ENCODE results near the gene GNG14.
"Not testable (repeated sequence)": the region's sequence is repeated elsewhere in the genome, so short reads cannot be mapped to it uniquely, and the experiment has no call there.

Gene GNG14

DNA sequence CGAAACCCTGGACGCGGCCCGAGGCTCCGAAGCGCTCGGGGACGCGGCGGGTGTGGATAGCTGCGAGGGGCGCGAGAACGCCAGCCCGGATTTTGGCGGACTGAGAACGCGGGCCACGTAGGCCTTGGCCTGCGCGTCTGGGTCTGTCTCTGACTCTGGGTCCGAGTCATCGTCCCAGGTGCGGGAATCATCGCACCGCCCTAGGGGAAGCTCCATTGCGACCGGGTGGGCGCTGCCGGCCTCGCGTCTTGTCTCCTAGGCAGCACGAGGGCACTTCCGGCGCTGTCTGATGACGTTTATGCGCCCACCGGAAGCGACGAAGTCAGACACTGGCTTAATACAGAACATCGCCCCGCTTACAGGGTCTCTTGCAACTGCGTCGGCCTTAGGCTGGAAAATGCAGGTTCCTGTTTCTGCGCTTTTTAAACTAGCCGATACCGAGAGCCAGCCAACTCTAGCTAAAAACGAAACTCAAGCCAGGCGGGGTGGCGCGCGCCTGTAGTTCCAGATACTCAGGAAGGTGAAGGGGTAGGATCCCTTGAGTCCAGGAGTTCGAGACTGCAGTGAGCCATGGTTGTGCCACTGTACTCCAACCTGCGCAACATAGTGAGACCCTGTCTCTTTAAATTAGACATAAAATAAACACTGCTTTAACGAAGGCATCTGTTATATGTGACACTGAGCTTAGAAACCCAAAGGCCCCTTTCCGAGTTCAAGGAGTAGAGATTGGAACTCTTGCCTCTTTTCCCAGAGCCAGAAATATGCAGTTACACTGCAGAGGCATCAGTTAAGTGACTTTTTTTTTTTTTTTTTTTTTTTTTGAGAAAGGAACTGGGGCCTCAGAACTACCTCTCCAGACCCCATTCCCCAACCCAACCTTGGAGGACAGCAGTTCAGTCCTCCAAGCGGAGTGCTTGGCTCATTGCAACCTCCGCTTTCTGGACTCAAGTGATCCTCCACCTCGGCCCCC is 8.9 kb downstream of the GNG14 start, which contains the start of gene FBXW9:
Gene FBXW9, minus strand, starts transcription at position 266 of the 970 bp plus-strand sequence. Its CDS starts 50 bp downstream, at position 216.
- DNase-seq, result peak; percentile 98 to 99

GRCh38 chr19:12697425-12697824 is 9.6 kb downstream of the GNG14 start:
- DNase-seq, result not testable (repeated sequence)

- DNase-seq, result no peak
Measured at GRCh38 chr19:12698138-12698537, 10.3 kb downstream of the GNG14 start.

- DNase-seq, result no peak
Measured at GRCh38 chr19:12701596-12702282, 13.9 kb downstream of the GNG14 start.

DNA sequence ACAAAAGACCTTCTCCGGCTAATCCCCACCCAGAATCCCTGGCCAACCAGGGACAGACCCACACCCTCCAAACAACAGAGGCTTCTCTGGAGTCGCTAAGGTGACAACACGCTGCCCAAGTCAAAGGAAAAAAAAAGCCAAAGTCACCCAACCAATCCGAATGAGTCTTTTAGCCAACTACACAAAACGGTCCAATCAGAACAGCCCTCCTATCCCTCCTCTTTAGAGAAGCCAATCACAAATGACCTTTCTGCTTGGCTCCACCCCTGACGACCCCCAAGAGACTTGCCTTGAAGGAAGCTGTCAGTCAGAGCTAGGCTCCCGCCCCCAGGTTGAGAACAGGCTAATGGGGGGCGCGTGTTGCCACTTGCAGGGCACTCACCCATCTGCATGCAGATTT is 15.2 kb downstream of the GNG14 start:
- peak in 1 of 2 donors; percentile 31 for DNase-seq

GRCh38 chr19:12705169-12705568 is 17.4 kb downstream of the GNG14 start:
- no peak for DNase-seq

GRCh38 chr19:12705654-12706331 is 18.0 kb downstream of the GNG14 start:
- DNase-seq, result no peak

DNA sequence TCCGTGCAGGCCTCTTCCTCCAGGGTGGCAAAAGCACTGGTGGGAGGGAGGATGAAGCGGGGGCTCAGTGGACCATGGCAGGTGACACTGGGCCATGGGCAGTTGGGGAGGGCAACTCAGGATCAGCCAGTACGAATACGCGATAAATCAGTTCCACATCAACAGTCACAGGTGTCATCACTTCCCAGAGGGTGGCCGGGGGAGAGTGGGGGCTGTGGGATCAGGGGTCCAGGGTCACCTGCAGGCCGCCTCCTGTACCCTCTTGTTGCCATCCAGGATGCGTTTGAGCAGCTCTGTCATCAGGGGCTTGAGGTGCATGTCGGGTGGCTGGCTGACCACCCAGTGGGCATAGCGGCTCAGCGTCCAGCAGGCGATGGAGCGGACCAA is 18.5 kb downstream of the GNG14 start:
- DNase-seq, result no peak

DNA sequence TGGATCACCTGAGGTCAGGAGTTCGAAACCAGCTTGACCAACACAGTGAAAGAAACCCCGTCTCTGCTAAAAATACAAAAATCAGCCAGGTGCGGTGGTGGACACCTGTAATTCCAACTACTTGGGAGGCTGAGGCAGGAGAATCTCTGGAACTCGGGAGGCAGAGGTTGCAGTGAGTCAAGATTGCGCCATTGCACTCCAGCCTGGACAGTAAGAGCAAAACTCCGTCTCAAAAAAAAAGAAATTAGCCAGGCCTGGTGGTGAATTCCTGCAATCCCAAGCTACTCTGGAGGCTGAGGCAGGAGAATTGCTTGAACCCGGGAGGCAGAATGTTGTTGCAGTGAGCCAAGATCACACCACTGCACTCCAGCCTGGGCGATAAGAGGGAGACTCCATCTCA is 20.8 kb downstream of the GNG14 start:
- no peak for DNase-seq

DNA sequence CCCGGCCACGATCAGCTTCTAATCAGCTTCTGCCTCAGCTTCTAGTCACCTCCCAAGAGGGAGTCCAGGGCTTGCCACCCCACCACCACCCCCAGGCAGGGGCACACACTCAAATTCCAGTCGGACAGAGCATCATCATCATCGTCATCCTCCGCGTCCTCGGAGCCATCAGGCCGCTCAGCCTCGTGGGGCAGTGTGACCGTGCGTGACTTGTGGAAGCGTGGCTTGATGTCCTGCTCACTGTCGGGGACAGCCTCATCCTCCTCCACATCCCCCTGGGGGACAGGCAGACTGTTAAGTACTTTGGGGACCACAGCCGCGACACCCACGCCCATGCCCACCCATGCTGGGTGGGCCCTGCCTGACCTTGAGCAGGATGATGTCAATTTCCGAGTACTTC is 23.4 kb downstream of the GNG14 start:
- DNase-seq, result no peak

GRCh38 chr19:12712077-12712476 is 24.3 kb downstream of the GNG14 start:
- DNase-seq, result not testable (repeated sequence)

GRCh38 chr19:12713304-12713703 is 25.5 kb downstream of the GNG14 start:
- DNase-seq, result not testable (repeated sequence)

- DNase-seq, result no peak
Measured at GRCh38 chr19:12715102-12715501, 27.3 kb downstream of the GNG14 start.

GRCh38 chr19:12715929-12716328 is 28.1 kb downstream of the GNG14 start:
- no peak for DNase-seq

GRCh38 chr19:12720296-12720695 is 32.5 kb downstream of the GNG14 start:
- DNase-seq, result no peak

- DNase-seq, result peak in 1 of 2 donors; percentile 27
Measured at GRCh38 chr19:12720851-12721655, 33.3 kb downstream of the GNG14 start.

DNA sequence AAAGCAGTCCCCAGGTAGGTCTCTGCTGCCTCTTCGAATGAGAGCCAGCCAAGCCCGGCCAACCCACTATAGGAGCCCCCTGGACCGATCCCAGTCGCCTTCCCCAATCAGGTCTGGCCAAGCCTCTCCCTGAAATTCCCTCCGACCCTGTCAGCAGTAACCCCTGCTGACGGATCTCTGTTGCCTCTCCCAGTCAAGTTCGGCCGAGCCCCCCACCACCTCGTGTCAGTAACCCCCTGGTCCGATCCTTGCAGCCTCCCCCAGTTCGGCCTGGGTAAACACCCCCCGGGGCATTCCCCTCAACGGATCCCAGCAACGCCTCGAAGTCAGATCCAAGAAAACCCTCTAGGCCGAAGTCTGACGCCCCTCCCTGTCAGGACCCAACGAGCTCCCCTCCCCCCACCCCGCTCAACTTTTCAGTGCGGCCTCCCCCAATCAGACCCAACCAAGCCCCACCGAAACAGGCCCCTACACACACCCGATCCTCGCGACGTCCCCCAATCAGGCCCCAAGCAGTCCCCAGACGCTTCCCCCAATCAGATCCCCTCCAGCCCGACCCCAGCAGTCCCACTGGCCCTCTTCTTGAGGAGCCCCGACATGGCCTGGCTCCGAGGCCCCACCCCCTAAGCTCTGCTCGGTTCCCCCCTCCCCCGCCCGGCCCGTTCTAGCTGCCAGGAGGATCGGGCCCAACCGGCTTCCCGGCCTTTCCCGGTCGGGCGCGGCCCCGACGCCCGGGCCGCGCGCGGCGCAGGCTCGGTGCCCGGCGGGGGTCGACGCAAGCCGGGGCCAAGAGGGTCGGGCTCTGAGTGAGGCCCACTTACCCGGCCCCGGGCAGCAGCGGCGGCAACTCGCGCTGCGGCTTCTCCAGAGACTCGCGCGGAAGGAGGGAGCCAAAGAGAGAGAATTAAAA is 34.1 kb downstream of the GNG14 start:
- DNase-seq, result peak; percentile 54 to 59

DNA sequence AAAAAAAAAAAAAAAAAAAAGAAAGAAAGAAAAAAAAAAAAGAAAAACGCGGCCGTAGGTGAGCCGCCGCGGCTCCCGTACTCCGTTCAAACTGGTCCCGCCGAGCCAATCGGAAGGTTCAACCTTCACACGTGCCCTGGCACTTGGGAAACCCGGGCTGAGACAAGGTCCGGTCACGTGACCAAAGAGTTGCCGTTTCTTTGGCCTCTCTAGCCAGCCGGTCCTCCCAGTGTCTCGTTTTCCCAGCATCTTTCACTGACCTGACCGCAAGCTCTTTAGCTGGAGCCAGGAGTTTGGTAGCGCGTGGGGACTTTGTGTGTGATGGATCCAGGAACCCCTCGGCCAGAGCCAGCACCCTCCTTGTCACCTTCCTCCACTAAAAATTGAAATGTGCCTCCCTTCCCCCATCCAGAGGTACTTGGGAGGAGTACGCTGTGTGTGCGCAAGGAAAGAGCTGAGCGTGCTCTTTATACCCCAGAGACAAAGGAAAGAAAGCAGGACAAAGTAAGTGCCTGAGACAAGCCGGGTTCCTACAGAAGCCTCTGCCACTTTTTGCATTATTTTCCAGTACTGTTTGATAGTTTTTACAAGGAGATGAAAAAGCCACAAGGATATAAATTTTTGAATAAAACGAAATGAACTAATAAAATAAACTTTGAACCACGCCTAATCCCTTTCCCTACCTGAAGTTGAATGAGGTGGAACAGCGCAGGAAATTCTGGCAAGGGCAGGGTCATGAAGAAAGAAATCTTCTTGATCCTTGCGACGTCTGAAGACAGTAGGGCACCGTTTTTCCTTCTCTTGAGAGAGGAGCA is 35.0 kb downstream of the GNG14 start:
- DNase-seq, result peak; percentile 90 to 93

GRCh38 chr19:12723381-12723640 is 35.5 kb downstream of the GNG14 start:
- DNase-seq, result no peak

DNA sequence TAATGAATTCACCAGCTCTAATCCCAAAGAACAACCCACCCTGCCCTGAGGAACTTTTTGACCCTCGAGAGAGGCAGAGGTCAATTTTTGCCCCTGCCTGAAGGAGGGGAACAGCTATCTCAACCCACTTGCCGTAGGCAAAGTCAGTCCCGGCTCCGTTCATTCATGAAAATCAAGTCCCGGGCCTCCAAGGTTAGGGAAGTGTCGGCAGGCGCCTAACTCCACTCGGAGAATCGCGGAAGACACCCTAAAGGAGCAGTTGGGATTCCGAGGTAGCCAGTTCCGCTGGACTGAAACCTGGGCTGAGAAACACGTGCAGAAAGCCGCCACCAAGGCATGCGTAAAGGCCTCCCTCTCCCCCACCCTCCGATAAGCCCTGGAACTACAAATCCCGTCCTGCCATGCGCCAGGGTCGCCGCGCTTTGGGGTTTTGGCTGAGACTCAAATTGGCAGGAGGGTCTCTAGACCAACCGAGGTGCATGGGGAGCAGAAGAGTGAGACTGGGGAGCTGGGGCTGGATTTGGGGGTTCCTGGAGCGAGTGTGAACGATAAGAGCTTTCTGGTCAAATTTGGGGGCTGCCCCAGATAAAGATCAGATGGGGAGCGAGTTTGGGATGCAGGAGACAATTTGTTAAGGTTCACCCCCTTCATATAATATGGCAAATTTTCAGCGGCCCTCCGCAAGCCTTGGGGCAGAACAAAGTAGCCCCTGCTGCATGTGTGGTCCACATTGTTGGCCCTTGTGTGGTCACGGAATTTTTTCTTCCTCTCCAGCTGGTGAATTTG is 36.0 kb downstream of the GNG14 start, which contains the start of gene TNPO2:
Gene TNPO2, minus strand, starts transcription at position 292 of the 786 bp plus-strand sequence. CDS start 2,955 bp downstream, outside the sequence.
- DNase-seq, result peak; percentile 78 to 82
